Measurements from ENCODE around the gene SENP6.

- TF ChIP-seq POLR2A (IDR thresholded peaks at IDR 0.05), result no peak
- no peak for TF ChIP-seq POLR2AphosphoS5 (IDR thresholded peaks at IDR 0.05)
Observed at GRCh38 chr6:75568100-75568499, 33.6 kb upstream of the SENP6 start.

Measured in sigmoid colon (tissue), 4 donors.